NT2/D1 (cell line): ENCODE results near the gene NFAM1.

Experiments
- SUZ12 ChIP-seq: IDR thresholded peaks from 2 replicates; pipeline ENCODE4 v1.6.1; 2011; ENCODE audit not compliant: insufficient read length, insufficient read depth; ENCODE audit errors: extremely low read depth
- YY1 ChIP-seq: IDR thresholded peaks from 2 replicates; pipeline ENCODE4 v1.6.1; 2011; ENCODE audit not compliant: insufficient read length, insufficient read depth
- ZNF274 ChIP-seq: IDR thresholded peaks from 2 replicates; pipeline ENCODE4 v1.6.1; 2011; ENCODE audit warnings: mild to moderate bottlenecking, low read depth, low read length

- no peak for TF ChIP-seq SUZ12
- TF ChIP-seq ZNF274: no peak
- TF ChIP-seq YY1: no peak
These were observed 20.3 kb upstream of the NFAM1 start for GRCh38 chr22:42452456-42452855.
